ENCODE measurements around the gene ZNF646. TPM values are rescaled to one million over a fixed set of nuclear protein-coding genes. Genes with fewer than 3 reads are reported as not detected.

ZNF646 gene
- total and polyA plus RNA-seq, 2 of the 13 experiments (the other 11 are each of a cell fraction or from before 2014, with no cell fraction given) = 3.4 to 10.9 TPM

DNA sequence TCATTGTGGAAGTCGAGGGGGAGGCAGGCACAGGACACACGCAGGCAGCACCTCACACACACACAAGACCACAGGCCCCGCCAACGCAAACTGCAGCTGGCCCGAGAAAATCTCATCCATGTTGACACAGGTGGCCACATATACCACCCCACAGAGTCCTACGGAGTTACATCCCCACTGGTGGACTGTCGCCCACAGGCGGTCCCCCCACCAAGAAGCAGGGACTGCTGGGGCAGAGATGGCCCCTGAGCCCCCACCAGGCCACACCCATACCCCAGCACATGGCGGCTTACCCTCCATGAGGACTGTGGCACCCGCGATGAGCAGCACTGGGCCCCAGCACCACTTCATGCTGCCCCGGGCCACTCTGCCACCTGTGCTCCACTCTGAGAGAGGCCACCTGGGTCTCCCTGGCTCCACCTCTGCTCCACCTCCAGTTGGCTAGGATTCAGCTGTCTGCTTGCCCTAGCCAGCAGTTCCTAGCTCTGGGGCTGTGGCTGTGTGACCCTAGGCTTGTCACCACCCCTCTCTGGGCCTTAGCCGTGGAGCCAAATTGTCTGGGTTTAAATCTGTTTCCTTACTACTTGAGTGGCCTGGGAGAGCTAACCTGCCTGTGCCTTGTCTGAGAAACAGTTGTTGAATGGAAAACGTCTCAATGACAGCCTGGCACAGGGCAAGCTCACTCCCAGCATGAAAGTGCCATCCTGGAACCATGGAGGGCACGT is 14.4 kb downstream of the ZNF646 start, which contains the start of gene PRSS53 (continued):
- TF ChIP-seq PLSCR1 (CRISPR knock-in tag; IDR thresholded peaks at IDR 0.05; ENCODE audit: borderline replicate concordance) (no peak), GLMP (CRISPR knock-in tag; IDR thresholded peaks at IDR 0.05; ENCODE audit: borderline replicate concordance) (no peak), ZNF34 (CRISPR knock-in tag; IDR thresholded peaks at IDR 0.05; ENCODE audit: borderline replicate concordance) (no peak), RBM22 (optimal IDR thresholded peaks at IDR 0.05; ENCODE audit: low read length) (peak; percentile 79), SP140L (CRISPR knock-in tag; IDR thresholded peaks at IDR 0.05; ENCODE audit: borderline replicate concordance) (no peak), ZNF747 (CRISPR knock-in tag; IDR thresholded peaks at IDR 0.05; ENCODE audit: borderline replicate concordance) (no peak), POLR2A (IDR thresholded peaks at IDR 0.05; ENCODE audit: insufficient read depth in 1 of 2, low read depth in 2 of 2, low read length in 2 of 2) (peak in 1 of 2 experiments; percentile 39; a peak in 1 of 4 replicates), PCBP1 (IDR thresholded peaks at IDR 0.05; ENCODE audit: borderline replicate concordance, low read depth, low read length) (no peak), ZBTB42 (CRISPR knock-in tag; IDR thresholded peaks at IDR 0.05) (no peak), ZNF546 (CRISPR knock-in tag; conservative IDR thresholded peaks at IDR 0.05) (no peak), ZNF577 (CRISPR knock-in tag; IDR thresholded peaks at IDR 0.05; ENCODE audit: borderline replicate concordance, low read depth) (no peak), PAX8 (CRISPR knock-in tag; IDR thresholded peaks at IDR 0.05; ENCODE audit: borderline replicate concordance) (no peak), POLR2G (IDR thresholded peaks at IDR 0.05; ENCODE audit: low read depth, low read length) (peak; percentile 50), ELK4 (CRISPR knock-in tag; IDR thresholded peaks at IDR 0.05; ENCODE audit: borderline replicate concordance) (no peak), NCOA1 (CRISPR knock-in tag; IDR thresholded peaks at IDR 0.05) (no peak)
- TF ChIP-seq, protein P1, sequence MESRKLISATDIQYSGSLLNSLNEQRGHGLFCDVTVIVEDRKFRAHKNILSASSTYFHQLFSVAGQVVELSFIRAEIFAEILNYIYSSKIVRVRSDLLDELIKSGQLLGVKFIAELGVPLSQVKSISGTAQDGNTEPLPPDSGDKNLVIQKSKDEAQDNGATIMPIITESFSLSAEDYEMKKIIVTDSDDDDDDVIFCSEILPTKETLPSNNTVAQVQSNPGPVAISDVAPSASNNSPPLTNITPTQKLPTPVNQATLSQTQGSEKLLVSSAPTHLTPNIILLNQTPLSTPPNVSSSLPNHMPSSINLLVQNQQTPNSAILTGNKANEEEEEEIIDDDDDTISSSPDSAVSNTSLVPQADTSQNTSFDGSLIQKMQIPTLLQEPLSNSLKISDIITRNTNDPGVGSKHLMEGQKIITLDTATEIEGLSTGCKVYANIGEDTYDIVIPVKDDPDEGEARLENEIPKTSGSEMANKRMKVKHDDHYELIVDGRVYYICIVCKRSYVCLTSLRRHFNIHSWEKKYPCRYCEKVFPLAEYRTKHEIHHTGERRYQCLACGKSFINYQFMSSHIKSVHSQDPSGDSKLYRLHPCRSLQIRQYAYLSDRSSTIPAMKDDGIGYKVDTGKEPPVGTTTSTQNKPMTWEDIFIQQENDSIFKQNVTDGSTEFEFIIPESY (CRISPR knock-in tag; IDR thresholded peaks at IDR 0.05) = peak; percentile 33; the same call in 1 of the 2 replicates
